GM19239 (cell line): Measurements from ENCODE around the gene RGMA.
"Not testable (repeated sequence)": the region's sequence is repeated elsewhere in the genome, so short reads cannot be mapped to it uniquely, and the experiment has no call there.

ENCODE experiments used
- DNase-seq: peaks from one replicate; pipeline ENCODE4 v3.0.0; 2011; ENCODE audit warnings: low spot score; ENCODE audit not compliant: insufficient read length
- FAIRE-seq: peaks from 2 replicates; lab custom pipeline; 2011; peaks lifted over from hg19 to GRCh38; lab: Jason Lieb, UNC

Gene RGMA

DNA sequence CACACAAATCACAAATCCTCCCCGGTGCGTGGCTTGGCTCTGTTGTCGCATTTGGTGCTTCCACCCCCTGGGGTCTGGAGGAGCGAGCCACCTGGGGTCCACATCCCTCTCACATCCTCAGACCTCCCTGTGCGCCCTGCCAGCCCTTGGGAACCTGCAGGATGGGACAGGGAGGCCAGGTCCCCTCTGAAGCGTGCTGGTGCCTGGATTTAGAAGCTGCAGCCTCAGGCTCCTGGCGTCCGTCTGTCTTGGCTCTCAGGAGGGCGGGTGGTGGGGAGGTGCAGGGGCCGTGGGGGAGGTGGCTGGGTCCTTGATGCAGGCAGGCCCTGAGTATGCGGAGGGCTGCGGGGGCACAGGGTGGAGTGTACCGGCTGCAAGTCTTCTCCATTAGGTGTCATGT is 38.4 kb downstream of the RGMA start:
- FAIRE-seq (no peak), DNase-seq (no peak)

GRCh38 chr15:93049914-93050578 is 39.0 kb downstream of the RGMA start:
- DNase-seq (no peak), FAIRE-seq (no peak)

DNA sequence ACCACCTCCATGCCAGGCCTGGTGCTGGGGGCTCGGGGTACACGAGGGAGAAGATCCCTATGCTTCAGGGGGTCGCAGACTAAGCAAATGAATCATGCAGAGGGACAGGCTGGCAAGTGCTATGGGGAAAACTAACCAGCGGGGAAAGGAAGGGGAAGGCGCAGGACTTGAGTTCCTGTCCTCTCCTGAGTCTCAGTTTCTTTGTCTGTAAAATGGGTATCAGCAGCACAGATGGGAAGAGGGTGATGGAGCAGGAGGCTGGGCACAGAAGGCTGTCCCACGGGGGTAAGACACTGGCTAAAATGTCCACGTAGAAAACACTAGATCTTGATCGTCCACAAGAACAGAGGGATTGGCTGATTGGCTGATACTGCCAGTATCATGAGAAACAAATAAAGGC is 39.8 kb downstream of the RGMA start:
- FAIRE-seq (no peak), DNase-seq (no peak)

DNA sequence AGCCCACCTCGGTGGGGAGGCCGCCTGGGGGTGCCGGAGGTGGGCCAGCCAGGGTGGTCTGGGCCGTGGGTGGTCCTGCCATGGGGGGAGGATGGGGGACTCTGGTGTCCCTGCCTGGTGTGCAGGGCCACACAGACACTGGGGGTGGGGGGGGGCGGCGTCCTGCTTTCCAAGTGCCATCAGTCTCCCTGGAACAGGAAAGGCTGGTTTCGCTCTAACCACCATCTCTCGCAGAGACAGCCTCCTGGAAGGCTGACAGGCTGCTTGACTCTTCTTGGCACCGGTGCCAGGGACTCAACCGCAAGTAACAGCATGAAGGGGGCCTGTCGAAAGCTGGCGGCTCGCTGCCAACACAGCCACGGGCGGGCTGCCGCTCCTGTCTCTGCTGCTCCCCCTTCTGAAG is 40.3 kb downstream of the RGMA start:
- FAIRE-seq (no peak), DNase-seq (no peak)

DNA sequence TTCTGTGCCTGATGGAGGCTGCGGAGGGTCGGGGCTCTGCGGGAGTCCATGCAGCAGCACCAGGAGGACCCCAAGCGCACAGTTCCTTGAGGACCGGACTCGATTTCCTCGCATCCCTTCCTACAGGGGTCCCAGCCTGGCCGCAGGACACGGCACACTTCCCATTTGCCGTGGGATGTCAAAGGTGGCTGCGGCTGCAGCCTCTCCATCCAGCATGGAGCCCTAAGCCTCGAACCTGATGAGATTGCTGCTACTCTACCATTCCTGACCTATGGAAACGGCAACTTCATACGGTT is 40.6 kb downstream of the RGMA start:
- FAIRE-seq (no peak), DNase-seq (no peak)

- no peak for FAIRE-seq
- no peak for DNase-seq
Observed at GRCh38 chr15:93047621-93048425, 41.2 kb downstream of the RGMA start.

- DNase-seq, result no peak
- no peak for FAIRE-seq
Observed at GRCh38 chr15:93046721-93047120, 42.3 kb downstream of the RGMA start.

- FAIRE-seq (no peak), DNase-seq (no peak)
Observed at GRCh38 chr15:93046120-93046519, 42.9 kb downstream of the RGMA start.

GRCh38 chr15:93045191-93045785 is 43.7 kb downstream of the RGMA start:
- FAIRE-seq, result no peak

GRCh38 chr15:93044301-93045190 is 44.5 kb downstream of the RGMA start:
- FAIRE-seq, result no peak
- DNase-seq, result no peak

More at GRCh38 chr15:93045191-93045785, 43.7 kb downstream of the RGMA start:
- no peak for DNase-seq

GRCh38 chr15:93043621-93044300 is 45.2 kb downstream of the RGMA start:
- DNase-seq (no peak), FAIRE-seq (no peak)

DNA sequence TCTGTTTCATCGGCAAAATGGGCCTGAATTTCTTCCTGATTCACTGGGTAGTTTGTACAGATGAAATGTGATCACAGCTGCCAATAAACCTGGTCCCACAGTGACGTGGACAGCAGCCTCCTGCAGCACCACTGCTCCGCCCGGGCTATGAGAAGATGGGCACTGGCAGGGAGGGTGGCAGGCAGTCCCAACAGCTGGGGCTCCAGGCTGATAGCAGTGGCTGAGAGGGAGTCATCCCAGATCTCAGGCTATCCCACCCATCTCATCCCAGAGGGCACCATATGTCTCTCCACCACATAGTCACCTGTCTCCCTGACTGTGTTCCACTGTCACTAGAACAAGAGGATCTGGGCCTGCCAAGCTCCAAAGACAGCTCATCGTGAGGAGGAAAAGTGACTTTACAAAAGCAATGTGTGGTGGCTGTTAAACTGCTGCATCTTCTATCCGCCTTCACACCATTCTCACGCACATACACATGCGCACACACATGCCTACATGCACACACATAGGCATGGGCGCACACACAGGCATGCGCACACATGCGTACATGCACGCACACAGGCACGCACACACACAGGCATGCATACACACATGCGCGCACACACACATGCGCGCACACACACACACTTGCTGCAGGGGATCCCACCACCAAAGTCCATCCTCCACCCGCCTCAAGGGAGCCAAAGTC is 46.2 kb downstream of the RGMA start:
- no peak for FAIRE-seq
- DNase-seq, result no peak

- FAIRE-seq, result no peak
- no peak for DNase-seq
Observed at GRCh38 chr15:93042211-93042610, 46.8 kb downstream of the RGMA start.

GRCh38 chr15:93041159-93041547 is 47.9 kb downstream of the RGMA start:
- DNase-seq, result no peak
- FAIRE-seq, result no peak

- FAIRE-seq, result no peak
- DNase-seq, result no peak
Observed at GRCh38 chr15:93040288-93041158, 48.5 kb downstream of the RGMA start.

GRCh38 chr15:93039562-93040287 is 49.3 kb downstream of the RGMA start:
- FAIRE-seq, DNase-seq: not testable (repeated sequence)

DNA sequence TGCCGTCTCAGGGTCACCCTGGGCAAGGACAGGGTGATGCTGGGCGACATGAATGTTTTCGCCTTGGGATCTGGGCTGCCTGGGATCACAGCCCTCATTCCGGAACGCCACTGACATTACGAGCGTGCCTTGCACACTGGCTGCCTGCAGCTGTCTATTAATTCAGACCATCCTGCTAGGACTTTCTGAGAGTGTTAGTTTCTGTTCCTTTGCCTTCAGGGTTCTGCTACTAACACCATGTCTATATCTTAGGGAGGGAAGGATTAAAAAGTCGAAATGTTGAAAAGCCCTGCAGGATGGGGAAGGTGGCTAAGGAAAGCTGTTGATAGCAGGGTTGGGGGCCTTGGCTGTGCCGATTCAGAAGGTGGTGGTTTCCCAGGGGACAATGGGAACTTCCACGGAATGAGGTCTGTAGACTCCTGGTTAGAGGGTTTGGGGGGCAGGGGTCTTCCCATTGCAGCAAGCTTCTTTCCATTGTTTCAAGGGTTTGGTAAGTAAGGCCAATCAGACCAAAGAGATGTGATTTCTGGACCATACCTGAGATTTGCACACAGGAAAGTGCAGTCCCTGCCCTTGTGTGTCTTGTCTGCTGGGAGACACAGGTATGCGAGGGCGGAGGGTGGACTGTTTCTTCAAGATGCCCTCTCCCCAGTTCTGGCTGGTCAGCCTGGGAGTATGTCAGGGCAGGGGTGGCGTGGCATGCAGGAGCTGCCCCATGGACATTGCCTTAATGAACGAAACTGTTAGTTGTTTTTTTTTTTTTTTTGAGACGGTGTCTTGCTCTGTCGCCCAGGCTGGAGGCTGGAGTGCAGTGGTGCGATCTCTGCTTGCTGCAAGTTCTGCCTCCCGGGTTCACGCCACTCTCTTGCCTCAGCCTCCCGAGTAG is 50.9 kb downstream of the RGMA start:
- DNase-seq (no peak), FAIRE-seq (no peak)
